GM23248 (cell line): ENCODE data around the gene SPATA2L.

Source experiments
- EZH2 ChIP-seq: fragments of 200-600 bp; sonication (generic); IDR thresholded peaks from 2 replicates; pipeline ENCODE4 v1.6.1; 2018; ENCODE audit warnings: antibody characterized with exemption, mild to moderate bottlenecking; ENCODE audit not compliant: insufficient read depth, poor library complexity, severe bottlenecking
- EZH2phosphoT487 ChIP-seq: fragments of 200-600 bp; sonication (generic); IDR thresholded peaks from 2 replicates; pipeline ENCODE4 v1.6.1; 2018; ENCODE audit warnings: antibody characterized with exemption, moderate library complexity, mild to moderate bottlenecking, low read depth; ENCODE audit not compliant: insufficient read depth

DNA sequence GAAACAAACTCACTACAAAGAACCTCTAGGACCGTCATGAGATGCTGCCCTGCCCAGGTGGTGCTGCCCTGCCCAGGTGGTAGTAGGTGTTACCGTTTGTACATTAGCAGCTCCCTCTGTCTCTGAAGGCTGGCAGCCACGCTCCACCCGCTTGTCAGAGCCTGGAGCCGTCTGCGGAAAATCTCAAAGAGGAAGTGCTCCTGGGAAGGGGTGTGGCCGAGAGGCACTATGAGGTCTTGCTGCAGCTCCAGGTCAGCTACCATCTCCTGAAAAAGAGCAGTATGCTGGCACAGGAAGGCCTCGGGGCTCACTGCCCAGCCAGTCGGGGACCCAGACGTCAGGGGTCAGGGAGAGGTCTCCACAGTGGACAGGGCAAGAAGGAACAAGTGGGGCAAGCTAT is 48.1 kb upstream of the SPATA2L start:
- no peak for TF ChIP-seq EZH2phosphoT487
- no peak for TF ChIP-seq EZH2
